GM18526 (cell line): ENCODE measurements around the gene ATP6V0D1.

ENCODE experiments used
- POLR2A ChIP-seq: IDR thresholded peaks from 3 replicates; pipeline ENCODE4 v1.6.1; 2011; ENCODE audit not compliant: insufficient read length; ENCODE audit errors: extremely low read depth

The ATP6V0D1 gene

GRCh38 chr16:67480833-67481560 is at the start of gene ATP6V0D1:
Gene ATP6V0D1 (minus strand): TSS chr16:67481157. CDS start chr16:67481086, 71 bp downstream.
- TF ChIP-seq POLR2A, result peak; percentile 67

DNA sequence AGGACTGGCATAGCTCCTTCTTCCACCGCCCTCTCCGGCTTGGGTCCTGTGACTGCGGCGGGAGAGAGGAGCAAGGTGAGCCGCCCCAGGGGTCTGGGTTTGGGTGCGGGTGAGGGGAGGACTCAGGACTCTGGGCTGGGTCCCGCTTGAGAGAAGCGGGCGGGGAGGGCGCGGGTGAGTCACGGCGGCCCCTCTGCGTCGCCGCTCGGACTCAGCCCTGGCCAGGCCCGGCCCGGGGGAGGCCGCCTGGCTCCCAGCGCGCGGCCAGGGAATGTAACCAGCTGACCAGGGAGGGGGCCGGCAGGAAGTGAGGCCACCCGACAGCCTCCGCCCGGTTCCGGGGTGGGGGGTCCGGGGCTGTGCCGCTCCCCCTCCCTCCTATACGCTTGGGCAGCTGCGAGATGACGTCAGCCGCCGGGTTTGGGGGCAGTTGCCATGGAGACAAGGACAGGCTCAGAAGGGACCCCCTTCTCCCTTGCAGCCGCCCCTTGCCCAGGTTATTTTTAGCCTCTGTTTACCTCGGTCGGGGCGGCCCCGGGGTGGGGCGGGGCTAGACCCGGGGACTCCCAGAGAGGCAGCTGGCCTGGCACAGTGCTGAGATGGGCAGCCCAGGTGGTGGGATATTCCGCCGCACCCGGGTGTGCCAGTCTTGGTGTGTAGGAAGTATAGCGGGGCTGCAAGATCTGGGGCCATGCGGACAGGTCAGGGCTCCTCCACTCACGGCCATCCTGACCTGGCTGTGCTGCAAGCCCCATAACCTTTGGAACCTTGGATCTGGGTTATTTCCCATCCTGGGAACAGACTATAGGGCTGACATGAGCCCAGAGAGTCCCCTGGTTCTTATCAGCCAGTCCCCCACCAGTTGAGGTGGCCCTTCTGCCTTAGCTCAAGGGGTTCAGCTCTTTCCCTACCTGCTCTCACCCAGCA is 49.3 kb upstream of the ATP6V0D1 start:
- peak; percentile 40 for TF ChIP-seq POLR2A

DNA sequence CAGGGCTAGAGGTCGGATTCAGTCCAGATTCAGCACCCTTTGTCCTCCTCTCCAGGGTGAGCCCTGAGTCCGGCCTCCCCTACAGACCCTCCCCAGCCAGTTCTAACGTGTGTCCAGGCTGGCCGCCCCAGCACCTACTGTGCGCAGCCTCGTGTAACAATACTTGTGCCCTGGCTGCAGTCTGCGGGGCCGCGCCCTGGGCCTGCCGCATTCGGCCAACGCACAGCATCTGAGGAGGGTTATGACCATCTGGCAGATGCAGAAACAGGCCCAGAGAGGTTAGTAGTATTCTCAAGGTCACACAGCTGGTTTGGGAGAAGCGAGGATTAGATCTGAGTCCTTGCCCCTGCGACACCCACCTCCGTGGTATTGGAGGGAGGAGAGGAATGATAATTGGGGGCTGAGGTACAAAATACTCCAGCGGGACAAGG is 48.6 kb upstream of the ATP6V0D1 start:
- no peak for TF ChIP-seq POLR2A

DNA sequence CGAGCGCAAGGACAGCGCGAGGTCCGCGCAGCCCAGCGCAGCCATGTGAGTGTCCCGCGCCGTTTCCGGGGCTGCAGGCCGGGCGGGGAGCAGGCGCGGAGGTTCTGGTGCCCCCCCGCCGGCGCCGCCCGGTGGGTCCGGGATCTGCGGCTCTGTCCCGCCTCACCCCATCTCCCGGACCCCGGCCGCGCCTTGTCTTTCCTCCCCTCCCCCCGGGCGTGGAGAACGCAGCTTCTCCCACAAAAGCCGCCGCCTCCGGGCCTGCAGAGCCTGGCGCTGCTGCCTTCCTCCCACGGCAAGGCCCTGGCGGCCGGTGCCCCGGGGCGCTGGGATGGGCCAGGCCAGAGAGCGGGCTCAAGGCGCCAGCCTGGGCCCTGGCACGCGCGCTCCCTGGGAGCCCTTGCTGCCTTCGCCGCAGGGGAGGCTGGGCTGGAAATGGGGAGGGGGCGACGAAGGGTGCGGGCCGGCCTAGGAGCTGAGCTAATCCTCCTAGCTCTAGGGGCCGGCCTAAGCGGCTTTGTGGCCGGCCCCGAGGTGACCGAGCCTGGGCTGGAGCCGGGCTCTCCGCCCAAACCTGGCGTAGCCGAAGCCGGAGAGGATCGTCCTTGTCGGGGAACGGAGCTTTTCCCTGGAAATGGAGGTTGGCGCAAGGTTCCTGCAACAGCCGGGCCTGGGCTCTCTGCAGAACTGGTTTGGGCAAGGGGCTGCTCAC is 48.1 kb upstream of the ATP6V0D1 start:
- TF ChIP-seq POLR2A, result no peak

- TF ChIP-seq POLR2A, result no peak
Measured at GRCh38 chr16:67528222-67528869, 47.4 kb upstream of the ATP6V0D1 start, which contains the start of gene RIPOR1. Gene RIPOR1 (plus strand): TSS chr16:67528829. CDS start chr16:67538447, 9,618 bp downstream.

DNA sequence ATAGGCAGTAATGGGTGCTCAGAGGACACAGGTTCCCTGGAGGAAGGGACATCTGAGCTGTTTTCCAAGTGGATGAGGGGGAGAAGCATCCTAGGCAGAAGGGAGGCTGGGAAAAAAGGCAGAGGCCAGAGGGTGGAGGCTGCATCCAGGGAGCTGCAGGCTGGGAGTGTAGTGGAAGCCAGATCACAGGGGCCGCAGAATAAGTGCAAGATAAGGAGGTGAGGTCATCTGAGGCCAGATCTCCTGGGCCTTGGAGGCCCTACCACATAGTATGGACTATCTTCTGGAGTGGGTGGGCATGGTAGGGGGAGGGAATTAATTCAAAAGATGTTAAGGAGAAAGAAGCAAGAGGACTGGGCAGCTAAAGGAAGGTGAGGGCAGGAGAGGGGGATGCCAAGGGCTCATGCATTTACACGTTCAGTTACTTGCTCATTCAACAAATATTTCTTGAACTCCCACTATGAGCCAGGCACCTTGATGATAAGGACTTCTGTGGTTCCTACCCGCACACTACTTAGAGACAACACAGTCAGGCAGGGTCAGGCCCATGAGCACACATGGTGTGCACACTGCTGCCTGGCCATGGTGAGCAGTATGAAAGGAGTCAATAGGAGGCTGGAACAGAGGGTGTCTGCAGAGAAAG is 45.3 kb upstream of the ATP6V0D1 start:
- no peak for TF ChIP-seq POLR2A

- no peak for TF ChIP-seq POLR2A
Measured at GRCh38 chr16:67525176-67525860, 44.4 kb upstream of the ATP6V0D1 start.

GRCh38 chr16:67521095-67521804 is 40.3 kb upstream of the ATP6V0D1 start:
- peak; percentile 18 for TF ChIP-seq POLR2A

GRCh38 chr16:67519242-67519641 is 38.3 kb upstream of the ATP6V0D1 start:
- TF ChIP-seq POLR2A, result no peak

GRCh38 chr16:67518676-67519075 is 37.7 kb upstream of the ATP6V0D1 start:
- TF ChIP-seq POLR2A, result no peak

DNA sequence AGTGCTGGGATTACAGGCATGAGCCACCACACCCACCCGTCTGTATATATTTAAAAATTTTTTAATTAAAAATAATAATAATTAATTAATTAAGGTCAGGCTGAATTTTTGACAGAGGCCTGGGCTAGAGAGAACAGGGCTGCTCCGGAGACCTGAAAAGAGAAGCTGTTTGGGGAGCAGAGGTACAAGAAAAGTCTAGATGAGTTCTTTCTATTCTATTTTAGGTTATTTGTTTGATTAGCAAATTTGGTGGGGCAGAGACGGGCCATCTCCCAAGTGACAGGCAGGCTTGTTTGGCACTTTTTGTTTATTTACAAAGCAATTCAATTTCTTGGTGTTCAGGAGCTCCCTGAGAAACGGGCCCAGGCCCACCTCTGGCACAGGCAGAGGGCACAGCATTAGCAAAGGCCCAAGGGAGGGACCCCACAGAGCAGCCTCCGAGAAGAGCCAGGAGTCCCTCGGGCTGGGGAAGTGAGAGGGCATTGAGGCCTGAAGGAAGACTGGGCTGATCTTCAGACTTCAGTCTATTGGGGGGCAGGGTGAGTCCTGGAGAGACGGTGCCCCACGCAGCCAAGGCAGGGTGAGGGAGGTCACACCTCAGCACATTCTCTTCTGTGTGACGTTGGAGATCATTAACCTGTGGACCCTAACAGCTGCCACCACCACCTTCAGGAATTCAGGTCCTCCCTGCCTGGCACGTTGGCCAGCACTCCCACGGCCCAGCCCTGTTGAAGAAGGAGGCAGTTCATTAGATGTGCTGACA is 36.9 kb upstream of the ATP6V0D1 start:
- peak; percentile 49 for TF ChIP-seq POLR2A

GRCh38 chr16:67517155-67517445 is 36.1 kb upstream of the ATP6V0D1 start:
- TF ChIP-seq POLR2A, result no peak
